SK-N-DZ (cell line): ENCODE measurements around the gene GSDMA.
"Not testable (repeated sequence)": the region's sequence is repeated elsewhere in the genome, so short reads cannot be mapped to it uniquely, and the experiment has no call there.

Experiments
- DNase-seq: peaks from one replicate; pipeline ENCODE4 v3.0.0-alpha.2; 2015; ENCODE audit warnings: low spot score

GSDMA gene

DNA sequence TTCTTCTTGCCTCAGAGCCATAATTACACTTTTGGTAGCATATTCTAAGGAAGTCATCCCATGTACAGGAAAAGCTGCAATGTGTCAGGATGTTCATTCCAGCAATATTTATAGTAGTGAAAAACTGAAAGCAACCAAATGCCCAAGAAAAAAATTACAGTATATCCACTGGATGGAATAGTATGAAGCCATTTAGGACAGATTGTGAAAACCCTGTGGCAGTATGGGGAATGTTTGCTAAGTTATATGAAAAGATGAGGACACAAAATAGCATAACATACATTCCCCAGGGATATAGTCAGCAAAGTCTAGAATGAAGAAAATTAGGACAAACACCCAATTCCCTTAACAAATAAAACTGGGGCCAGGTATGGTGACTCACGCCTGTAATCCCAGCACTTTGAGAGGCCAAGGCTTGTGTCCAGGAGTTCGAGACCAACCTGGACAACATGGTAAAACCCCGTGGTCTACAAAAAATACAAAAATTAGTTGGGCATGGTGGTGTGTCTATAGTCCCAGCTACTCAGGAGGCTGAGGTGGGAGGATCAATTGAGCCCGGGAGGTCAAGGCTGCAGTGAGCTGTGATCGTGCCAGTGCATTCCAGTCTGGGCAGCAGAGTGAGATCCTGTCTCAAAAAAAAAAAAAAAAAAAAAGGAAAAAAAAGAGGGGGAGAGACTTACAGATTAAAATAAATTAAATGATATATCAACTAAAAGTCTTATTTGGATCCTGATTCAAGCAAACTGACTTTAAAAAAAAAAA, 33.0 kb upstream of the GSDMA start:
- no peak for DNase-seq

DNA sequence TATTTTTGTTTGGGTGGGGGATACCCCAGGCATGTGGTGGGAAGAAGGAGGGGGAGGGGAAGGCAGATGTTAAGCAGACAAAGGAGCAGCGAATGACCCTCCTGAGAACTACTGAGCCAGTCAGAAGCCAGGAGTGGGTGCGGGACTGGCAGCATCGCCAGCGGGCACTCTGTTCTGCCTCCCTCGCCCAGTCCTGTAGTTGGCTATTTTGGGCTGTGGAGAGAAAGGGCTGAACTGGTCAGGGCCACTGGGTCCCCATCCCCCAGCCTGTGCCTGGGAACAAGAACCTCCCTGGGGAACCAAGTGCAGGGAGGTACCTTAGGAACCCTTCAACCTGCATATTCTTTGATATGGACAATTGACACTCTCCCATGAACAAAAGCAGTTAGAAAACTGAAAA, 28.9 kb upstream of the GSDMA start:
- no peak for DNase-seq

DNA sequence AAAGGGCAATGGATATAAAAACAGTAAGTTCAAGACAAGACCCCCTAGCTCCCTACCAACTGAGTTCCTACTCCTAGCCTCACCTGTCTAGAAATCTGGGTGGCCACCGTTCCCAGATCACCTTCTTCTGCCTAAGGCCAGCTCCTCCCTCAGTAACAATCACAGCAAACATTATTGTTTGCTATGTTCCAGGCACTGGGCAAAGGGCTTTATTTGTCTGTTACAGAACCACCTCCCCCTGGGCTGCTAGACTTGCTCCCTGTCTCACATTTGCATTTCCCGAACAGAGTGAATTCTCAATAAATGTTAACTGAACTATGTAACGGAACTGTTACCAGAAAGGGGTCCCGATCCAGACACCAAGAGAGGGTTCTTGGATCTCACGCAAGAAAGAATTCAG, 28.5 kb upstream of the GSDMA start:
- DNase-seq, result no peak

DNA sequence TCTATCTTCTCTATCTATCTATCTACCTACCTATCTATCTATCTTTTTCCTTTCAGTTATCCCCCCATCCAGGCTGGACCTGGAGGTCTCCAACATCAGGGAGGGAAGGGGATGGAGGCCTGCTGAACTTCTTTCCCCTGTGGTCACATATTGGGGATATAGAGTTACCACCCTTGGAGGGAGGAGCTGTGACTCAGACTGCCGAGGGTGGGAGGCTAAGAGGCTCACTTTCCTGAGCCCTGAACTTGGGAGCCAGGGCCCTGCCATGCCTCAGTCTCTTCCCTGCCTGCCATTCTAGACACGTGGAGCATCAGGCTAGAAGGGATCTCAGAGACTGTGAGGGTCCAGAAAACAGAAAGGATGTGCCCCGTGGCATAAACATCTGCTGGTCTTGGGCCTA, 26.9 kb upstream of the GSDMA start:
- no peak for DNase-seq

DNA sequence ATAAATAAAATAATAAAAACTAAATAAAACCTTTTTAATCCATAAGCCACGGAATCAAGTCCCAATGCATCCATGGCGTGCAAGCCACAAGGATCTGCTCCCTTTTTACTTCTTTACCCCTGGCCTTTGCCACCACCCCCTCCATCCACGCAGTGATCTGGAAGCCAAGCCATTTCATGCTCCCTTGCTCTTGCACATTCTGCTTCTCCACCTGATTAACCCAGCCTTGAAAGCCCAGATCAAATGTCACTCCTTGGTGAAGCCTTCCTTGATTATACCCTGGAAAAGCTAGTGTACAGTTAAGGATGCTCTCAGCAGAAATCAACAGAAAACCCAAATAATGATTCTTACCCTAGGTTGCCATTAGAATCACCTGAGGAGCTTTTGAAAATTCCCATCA, 25.4 kb upstream of the GSDMA start:
- no peak for DNase-seq

DNA sequence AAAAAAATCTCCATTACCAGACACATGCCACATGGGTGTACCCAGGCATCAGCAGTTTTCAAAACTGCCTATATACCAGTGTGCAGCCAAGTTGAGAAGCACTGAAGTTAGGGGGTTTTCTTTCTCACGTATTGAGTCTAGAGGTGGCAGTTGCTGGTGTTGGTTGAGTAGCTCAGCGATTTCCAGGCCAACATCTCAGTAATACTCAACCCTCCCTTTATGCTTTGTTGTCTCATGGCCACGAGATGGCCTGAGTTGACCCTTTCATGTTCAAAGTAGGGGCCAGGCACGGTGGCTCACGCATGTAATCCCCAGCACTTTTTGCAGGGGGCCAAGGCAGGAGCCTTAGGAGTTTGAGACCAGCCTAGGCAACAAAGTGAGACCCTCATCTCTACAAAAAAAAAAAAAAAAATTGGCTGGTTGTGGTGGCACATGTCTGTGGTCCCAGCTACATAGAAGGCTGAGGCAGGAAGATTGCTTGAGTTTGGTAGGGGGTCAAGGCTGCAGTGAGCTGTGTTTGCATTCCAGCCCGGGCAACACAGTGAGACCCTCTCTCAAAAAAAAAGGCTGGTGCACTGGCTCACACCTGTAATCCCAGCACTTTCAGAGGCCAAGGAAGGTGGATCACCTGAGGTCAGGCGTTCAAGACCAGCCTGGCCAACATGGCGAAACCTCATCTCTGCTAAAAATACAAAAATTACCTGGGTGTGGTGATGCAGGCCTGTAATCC, 24.5 kb upstream of the GSDMA start:
- no peak for DNase-seq

DNA sequence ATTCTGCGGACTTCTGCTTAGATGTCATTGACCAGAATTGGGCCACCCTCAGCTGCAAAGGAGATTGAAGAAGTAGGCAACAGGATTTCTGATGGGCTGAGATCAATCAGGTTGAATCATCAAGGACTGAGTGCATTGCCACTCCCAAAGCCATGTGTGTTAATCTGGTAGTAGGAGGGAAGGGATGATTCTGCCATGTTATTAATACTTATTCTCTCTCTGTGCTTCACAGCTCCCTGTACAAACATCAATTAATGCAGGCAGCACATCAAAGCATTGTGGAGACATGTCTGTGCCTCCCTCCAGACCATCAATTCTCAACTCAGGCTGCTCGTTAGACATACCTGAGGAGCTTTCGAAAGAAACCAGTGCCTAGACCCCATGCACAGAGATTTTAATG, 23.7 kb upstream of the GSDMA start:
- DNase-seq, result no peak

DNA sequence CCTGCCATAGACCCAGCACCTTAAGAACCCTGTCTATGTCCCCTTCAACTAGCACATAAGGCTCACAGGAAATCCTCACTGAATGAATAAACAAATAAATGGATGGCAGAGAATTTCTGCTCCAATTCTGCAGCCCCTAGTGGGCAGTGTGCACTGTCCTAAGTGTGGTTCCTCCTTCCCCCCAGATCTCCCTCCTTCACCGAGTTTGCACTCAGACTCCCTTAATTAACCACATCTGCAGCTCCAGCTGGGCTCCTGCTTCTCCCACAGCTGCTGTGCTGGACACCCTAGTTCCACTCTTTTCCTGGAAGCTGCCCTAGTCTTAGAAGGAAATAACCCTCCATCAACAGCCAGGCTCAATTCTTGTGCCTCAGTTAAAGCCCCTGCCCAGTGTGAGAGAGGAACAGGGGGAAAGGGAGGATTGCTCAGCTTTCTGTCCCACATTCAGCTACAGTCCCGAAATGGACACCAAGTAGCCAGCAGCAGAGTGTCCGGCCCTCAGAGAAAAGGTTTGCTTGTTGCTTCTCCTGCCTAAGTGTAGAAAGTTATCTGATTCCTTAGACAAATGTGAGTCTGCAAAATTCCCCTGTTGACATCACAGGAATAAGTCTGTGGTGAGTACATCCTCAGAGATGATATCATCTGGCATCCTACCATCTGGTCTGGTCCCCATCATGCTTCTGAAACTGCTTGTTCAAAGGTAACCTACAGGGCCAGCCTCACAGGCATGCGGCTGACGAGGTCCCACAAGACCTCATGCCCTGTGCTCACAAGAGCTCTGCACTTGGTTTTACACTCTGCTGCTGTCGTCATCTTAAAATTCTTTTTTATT, 23.0 kb upstream of the GSDMA start:
- DNase-seq, result peak; percentile 73

DNA sequence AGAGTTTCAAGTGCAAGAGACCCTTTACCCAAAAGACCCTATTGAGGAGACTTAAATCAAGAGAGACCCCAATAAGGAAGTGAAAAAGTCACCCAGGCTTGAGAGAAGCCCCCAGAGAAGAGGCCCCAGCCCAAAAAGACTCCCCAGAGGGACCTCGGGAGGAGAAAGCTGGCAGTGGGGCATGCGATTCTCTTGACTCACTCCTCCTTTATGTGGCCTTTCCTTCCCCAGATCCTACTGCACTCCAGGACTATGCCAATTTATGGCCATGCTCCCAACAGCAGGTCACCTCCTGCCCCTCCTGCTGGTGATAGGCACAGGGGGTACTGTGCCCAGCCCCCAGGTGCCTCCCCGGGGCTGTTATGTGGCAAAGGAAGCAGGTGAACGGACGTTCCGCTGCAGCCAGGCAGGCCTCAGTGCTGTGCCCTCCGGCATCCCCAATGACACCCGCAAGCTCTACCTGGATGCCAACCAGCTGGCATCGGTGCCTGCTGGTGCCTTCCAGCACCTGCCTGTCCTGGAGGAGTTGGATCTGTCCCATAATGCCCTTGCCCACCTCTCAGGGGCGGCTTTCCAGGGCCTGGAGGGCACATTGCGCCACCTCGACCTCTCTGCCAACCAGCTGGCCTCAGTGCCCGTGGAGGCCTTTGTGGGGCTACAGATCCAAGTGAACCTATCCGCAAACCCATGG, 19.0 kb upstream of the GSDMA start:
- no peak for DNase-seq

DNA sequence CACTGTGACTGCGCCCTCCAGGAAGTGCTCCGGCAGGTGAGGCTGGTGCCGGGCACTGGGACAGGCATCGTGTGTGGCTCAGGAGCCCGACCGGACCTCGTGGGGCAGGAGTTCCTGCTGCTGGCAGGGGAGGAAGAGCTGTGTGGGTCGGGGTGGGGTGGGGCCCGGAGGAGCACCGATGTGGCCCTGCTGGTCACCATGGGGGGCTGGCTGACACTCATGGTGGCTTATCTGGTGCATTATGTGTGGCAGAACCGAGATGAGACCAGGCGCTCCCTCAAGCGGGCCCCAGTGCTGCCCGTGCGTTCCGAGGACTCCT, 18.5 kb upstream of the GSDMA start:
- no peak for DNase-seq

DNA sequence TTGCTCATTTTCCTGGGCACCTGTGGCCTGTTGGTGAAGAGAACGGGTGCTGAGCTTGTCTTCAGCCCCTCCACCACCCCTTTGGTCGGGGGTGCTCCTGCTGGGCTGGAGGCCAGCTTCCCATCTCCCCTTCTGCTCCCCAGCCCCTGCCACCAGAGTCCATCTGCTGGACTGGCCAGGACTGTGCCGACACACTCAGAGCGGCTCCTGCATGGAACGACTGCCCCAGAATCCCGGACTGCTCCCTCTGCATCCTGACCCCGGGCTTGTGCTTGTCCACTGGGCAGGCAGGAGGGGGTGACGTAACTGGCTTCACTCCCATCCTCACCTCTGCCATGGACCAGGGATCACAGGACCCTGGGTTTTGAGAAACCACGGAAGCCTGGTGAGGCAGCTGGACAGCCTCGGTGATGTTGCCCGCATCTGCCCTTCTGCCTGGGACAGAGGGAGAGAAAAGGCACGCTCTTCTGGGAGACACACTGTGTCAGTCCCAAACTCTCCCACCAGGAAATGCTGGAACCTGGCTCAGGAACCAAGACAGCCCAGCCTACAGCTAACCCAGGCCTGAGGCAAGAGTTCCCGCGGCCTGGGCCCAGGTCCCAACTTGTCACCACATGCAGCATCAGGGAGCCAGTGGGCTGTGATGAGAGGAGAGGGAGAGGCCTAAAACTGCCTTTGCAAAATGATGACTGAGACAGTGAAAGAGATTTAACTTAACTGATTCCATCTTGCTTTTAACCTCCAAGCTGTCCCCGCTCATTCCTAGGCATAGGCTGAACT, 16.1 kb upstream of the GSDMA start:
- no peak for DNase-seq

DNA sequence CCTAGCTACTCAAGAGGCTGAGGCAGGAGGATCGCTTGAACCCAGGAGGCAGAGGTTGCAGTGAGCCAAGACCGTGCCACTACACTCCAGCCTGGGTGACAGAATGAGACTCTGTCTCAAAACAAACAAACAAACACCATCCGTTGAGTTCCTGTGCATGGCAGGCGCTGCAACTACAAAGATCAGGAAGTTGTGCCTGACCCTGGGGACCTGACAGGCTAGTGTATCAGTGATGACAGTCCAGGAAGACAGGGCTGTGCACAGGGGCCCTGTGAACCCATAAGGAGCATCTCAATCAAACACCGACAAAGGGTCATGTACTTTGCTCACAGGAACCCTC, 14.3 kb upstream of the GSDMA start:
- not testable (repeated sequence) for DNase-seq

DNA sequence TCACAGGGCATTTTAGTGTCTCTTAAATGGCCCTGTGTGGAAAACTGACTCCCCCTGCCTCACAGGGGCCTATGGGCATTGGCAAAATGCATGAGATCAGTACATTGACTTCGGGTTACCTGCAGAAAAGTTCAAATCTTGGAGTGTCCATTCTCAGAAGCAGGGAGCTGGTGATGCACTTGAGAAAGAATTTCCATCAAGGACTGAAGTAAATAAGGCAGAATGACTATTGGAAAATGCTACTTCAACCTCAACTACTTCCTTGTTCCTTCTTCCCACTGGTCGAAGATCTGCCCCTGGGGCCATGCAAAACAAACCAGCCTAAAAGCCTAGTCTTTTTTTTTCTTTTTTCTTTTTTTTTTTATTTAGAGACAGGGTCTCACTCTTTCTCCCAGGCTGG, 13.8 kb upstream of the GSDMA start:
- DNase-seq, result no peak

DNA sequence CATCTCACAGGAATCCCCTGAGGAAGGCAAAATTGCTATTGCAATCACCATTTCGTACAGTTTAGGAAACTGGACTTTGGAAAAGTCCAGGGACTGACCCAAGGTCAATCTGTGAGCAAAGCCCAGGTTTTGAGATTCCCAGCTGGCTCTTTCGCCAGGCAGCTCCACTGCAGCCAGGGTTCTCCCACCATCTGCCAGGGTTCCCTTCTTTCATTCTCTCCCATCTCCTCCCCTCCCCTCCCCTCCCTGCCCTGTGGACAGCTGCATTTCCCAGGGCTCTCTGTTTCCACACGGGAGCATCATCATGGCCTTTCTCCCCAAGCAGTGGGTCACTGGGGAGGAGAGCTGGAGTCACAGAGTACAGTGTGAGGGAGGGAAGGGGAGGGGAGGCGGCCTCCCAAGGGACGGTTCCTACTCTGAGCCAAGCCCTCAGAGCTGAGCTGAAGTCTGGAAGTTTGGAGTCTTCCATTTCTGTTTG, 11.9 kb upstream of the GSDMA start:
- no peak for DNase-seq

DNA sequence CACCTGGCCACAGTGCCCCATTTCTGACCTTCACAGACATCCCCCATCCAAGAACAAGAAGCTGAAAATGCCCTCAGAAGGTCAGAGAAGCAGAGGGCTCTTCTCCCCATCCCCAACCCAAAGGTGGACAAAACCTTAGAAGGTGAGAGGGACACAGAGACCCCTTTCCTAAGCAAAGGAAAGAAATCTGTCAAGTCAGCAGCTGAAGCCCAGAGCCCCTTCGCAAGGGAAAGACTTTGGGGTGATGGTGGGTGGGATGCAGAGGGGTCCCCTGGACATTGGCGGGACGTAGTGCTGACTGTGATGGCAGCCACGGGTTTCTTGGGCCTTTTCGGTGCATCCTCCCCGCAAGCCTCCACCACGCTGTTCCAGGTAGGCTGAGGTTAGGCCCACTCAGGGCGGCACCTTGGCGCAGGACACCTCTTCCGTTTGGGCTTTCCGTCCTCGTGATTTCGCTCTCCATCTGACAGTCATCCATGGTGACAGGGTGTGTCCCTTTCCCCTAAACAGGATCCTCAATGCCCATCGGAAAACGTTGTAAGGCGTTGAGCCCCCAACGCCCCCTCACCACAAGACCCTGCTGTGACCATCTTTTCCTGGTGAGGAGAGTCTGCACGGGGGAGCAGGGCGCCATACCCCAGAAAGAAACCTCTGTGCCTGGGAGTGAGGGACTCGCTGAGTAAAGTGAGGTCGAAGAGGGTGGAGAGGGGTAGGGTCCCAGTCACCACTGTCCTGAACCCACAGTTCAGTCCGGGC, 10.7 kb upstream of the GSDMA start:
- no peak for DNase-seq

DNA sequence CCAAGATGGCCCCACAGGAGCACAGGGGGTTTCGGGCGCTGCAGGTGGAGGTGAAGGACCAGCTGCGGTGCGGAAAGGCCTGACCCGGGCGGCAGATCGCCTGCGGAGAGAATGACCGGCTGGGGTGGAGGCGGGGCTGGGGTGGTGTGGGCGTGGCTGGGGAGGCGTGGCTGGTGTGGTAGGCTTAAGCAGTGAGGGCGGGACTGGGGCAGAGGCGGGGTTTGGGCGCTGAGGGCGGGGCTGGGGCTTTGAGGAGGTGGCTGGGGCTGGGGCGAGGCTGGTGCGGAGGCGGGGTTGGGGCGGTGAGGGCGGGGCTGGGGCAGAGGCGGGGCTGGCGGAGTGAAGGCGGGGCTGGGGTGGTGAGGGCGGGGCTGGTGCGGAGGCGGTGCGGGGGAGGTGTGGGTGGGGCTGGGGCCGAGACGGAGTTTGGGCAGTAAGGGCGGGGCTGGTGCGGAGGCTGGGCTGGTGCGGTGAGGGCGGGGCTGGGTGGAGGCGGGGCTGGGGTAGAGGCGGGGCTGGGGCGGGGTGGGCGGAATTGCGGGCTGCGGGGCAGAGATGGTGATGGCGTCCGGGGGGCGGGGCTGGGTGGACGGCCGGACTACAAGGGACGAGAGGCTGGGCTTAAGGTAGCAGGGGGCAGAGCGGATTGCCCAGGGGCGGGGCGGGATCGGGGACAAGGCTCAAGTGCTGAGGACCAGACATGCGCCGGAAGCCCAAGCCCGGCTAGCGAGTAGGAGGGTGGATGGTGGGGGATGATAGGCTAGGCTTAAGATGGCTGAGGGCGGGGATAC, 9.9 kb upstream of the GSDMA start:
- DNase-seq, result peak; percentile 98

DNA sequence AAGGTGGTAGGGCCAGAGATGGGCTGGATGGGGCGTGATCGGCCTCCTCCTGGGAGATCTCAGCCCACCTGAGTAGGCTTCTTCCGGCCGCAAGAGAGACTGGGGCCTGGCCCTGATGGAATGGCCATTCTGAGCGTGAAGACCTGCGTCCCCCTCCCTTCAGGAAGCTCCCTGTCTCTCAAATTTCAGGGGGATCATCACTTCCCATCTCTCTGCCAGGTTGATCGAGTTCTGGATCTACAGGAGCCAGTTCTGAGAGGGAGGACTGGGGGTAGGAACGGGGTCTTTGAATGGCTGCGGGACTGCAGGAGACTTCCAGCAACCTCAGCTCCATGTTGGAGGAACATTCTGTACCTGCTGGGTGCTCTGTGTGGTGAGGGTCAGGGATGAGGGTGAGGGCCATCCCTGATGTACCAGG, 9.3 kb upstream of the GSDMA start:
- DNase-seq, result no peak

DNA sequence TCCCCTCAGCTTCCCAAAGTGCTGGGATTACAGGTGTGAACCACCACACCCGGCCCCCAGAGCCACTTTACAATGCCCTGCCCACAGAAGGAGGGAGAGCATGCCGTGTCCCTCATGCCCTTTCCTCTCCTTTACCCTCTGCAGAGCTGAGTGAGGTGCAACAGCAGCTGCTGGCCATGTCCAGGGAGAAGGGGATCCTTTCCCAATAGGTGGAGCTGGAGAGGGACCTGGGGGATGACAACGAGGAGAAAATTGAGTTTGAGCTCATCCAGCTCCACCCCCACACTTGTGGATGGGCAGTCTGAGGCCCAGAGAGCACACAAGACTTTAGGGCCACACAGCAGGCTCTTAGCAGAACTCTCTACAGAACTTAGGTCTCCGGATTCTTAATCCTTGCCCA, 7.9 kb upstream of the GSDMA start:
- peak; percentile 38 for DNase-seq

DNA sequence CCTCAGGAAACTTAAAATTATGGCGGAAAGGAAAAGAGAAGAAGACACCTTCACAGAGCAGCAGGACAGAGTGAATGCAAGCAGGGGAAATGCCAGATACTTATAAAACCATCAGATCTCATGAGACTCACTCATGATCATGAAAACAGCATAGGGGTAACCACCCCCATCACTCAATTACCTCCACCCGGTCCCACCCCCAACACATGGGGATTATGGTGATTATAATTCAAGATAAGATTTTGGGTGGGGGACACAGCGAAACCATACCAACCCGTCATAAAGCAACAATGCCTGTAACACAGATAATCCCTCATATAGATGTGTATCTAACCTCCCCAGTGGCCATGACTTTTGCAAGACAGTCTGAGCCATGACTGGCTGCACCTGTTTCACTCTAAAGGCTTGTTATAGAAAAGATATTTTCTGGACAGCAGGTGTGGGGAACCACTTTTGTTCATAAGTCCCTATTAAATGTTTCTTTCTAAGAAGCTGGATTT, 7.0 kb upstream of the GSDMA start:
- no peak for DNase-seq
